Measurements from ENCODE around the gene NFKBIB.
"Not testable (repeated sequence)": the region's sequence is repeated elsewhere in the genome, so short reads cannot be mapped to it uniquely, and the experiment has no call there.

The NFKBIB gene

GRCh38 chr19:38928391-38929001 is 28.7 kb downstream of the NFKBIB start:
- DNase-seq (ENCODE audit: low read depth) = no peak

GRCh38 chr19:38929929-38930775 is 30.4 kb downstream of the NFKBIB start, which contains the start of gene SARS2:
Gene SARS2, minus strand, starts transcription at chr19:38930763. Its CDS starts 27 bp downstream, at chr19:38930736.
- DNase-seq (ENCODE audit: low read depth) = peak; percentile 94

GRCh38 chr19:38930776-38931520 is 31.2 kb downstream of the NFKBIB start, which contains the start of gene MRPS12:
Gene MRPS12, plus strand, starts transcription at chr19:38930944. Its CDS starts 351 bp downstream, at chr19:38931295.
- DNase-seq (ENCODE audit: low read depth) = peak; percentile 99

GRCh38 chr19:38931521-38931793 is 31.7 kb downstream of the NFKBIB start:
- no peak for DNase-seq (ENCODE audit: low read depth)

GRCh38 chr19:38932425-38933179 is 32.8 kb downstream of the NFKBIB start:
- DNase-seq (ENCODE audit: low read depth) = peak; percentile 55

- DNase-seq (ENCODE audit: low read depth) = no peak
These were observed 33.8 kb downstream of the NFKBIB start for GRCh38 chr19:38933544-38933943.

GRCh38 chr19:38939957-38940356 is 40.2 kb downstream of the NFKBIB start:
- DNase-seq (ENCODE audit: low read depth) = no peak

- not testable (repeated sequence) for DNase-seq (ENCODE audit: low read depth)
These were observed 41.7 kb downstream of the NFKBIB start for GRCh38 chr19:38941466-38941865.

- no peak for DNase-seq (ENCODE audit: low read depth)
These were observed 42.2 kb downstream of the NFKBIB start for GRCh38 chr19:38941979-38942378.

GRCh38 chr19:38942471-38943181 is 42.9 kb downstream of the NFKBIB start:
- no peak for DNase-seq (ENCODE audit: low read depth)

- peak; percentile 11 for DNase-seq (ENCODE audit: low read depth)
These were observed 45.3 kb downstream of the NFKBIB start for GRCh38 chr19:38944981-38945506.

- DNase-seq (ENCODE audit: low read depth) = no peak
These were observed 45.9 kb downstream of the NFKBIB start for GRCh38 chr19:38945562-38946228.

GRCh38 chr19:38946229-38947010 is 46.7 kb downstream of the NFKBIB start:
- DNase-seq (ENCODE audit: low read depth) = no peak

GRCh38 chr19:38949580-38950367 is 50.0 kb downstream of the NFKBIB start:
- DNase-seq (ENCODE audit: low read depth) = peak; percentile 27

GRCh38 chr19:38951187-38951586 is 51.4 kb downstream of the NFKBIB start:
- no peak for DNase-seq (ENCODE audit: low read depth)

GRCh38 chr19:38952395-38953165 is 52.8 kb downstream of the NFKBIB start:
- DNase-seq (ENCODE audit: low read depth) = peak; percentile 17

- no peak for DNase-seq (ENCODE audit: low read depth)
These were observed 53.9 kb downstream of the NFKBIB start for GRCh38 chr19:38953677-38954076.

- no peak for DNase-seq (ENCODE audit: low read depth)
These were observed 56.5 kb downstream of the NFKBIB start for GRCh38 chr19:38956264-38956663.
